Measurements from ENCODE around the gene SULF2.

- TF ChIP-seq CTCF (conservative IDR thresholded peaks at IDR 0.05) (no peak), EZH2 (IDR thresholded peaks at IDR 0.05; ENCODE audit: low read depth) (no peak)
Measured at GRCh38 chr20:47727909-47728361, 57.3 kb downstream of the SULF2 start.

Data from PC-9 (cell line).